HepG2 (cell line): ENCODE results near the gene GARIN5A. TPM values are rescaled to one million over a fixed set of nuclear protein-coding genes. Genes with fewer than 3 reads are reported as not detected.

Experiments
- ATAC-seq: fragments of 200-7000 bp; cut with Tn5 transposase; 3 replicates; pipeline ENCODE4 v1.9.1; 2020; ENCODE audit warnings: mild to moderate bottlenecking, moderate library complexity
- BruUV-seq: library from RNA; stranded (reverse); fragments of 400-500 nt; replicated peaks from 2 replicates; lab custom pipeline; 2021; lab: Mats Ljungman, UMichigan
- CTCF ChIA-PET: fragments of 300-600 bp; formaldehyde crosslinking; extraction: SDS; loops from one replicate; lab custom pipeline; 2021; ENCODE audit warnings: low total read pairs, inconsistent platforms, low intra/inter-chr PET ratio; lab: Yijun Ruan, JAX
- POLR2A ChIA-PET: fragments of 350-600 bp; sonication (Branson Sonifier 250); formaldehyde crosslinking; loops from one replicate; lab custom pipeline; 2020; ENCODE audit warnings: antibody characterized with exemption, inconsistent platforms; lab: Yijun Ruan, JAX
- DNase-seq: peaks from one replicate; pipeline ENCODE4 v3.0.0-alpha.2; 2015; ENCODE audit warnings: low spot score
- FAIRE-seq: peaks from 3 replicates; lab custom pipeline; 2011; peaks lifted over from hg19 to GRCh38; lab: Jason Lieb, UNC
- H2AFZ ChIP-seq: one replicate; pipeline ENCODE4 v1.6.1; 2011; ENCODE audit warnings: low read length, inconsistent platforms
- H3K27ac ChIP-seq: fragments of 300-600 bp; 3 replicates; pipeline ENCODE4 v1.8.0; 2011; ENCODE audit warnings: mixed run types, mild to moderate bottlenecking, mixed read lengths, low read length, inconsistent platforms; ENCODE audit not compliant: insufficient read depth; ENCODE audit errors: extremely low read length
- H3K27me3 ChIP-seq, 2 experiments: fragments of 200-600 bp in 1 of 2; 2 replicates in 1 of 2; 3 replicates in 1 of 2; pipeline versions ENCODE4 v1.6.0 to v1.8.0; 2011; ENCODE audit warnings: low read length in 2 of 2, mild to moderate bottlenecking in 2 of 2, moderate library complexity in 2 of 2, inconsistent platforms in 1 of 2; ENCODE audit not compliant: insufficient read depth in 2 of 2, control insufficient read depth in 1 of 2
- H3K36me3 ChIP-seq, 2 experiments: fragments of 200-600 bp in 1 of 2; replicated peaks in 1 of 2; 2 replicates in 1 of 2; 3 replicates in 1 of 2; pipeline versions ENCODE4 v1.5.1 to v1.8.0; 2011; ENCODE audit warnings: low read length in 2 of 2, inconsistent platforms in 1 of 2; ENCODE audit not compliant: insufficient read depth in 2 of 2, control insufficient read depth in 1 of 2
- H3K4me1 ChIP-seq: 2 replicates; pipeline ENCODE4 v1.5.1; 2012; ENCODE audit warnings: low read length, inconsistent platforms; ENCODE audit not compliant: insufficient read depth
- H3K4me2 ChIP-seq: 2 replicates; pipeline ENCODE4 v1.6.0; 2011; ENCODE audit warnings: low read depth, low read length, inconsistent platforms
- H3K4me3 ChIP-seq, 3 experiments: fragments of 200-600 bp in 1 of 3; sonication (generic), shearing (Covaris generic) in 1 of 3; replicated peaks in 1 of 3; 2 replicates each; pipeline ENCODE4 v1.5.1; 2011 to 2016; ENCODE audit warnings: low read length in 3 of 3, inconsistent platforms in 2 of 3, low read depth in 2 of 3, mild to moderate bottlenecking in 2 of 3, control low read depth in 1 of 3, mixed read lengths in 1 of 3; ENCODE audit not compliant: insufficient read depth in 1 of 3
- H3K79me2 ChIP-seq: one replicate; pipeline ENCODE4 v1.6.1; 2011; ENCODE audit warnings: low read length, inconsistent platforms; ENCODE audit not compliant: insufficient read depth
- H3K9ac ChIP-seq: 2 replicates; pipeline ENCODE4 v1.6.0; 2011; ENCODE audit warnings: mild to moderate bottlenecking, low read depth, low read length, inconsistent platforms; ENCODE audit not compliant: insufficient read depth
- H3K9me3 ChIP-seq: 2 replicates; pipeline ENCODE4 v1.5.1; 2012; ENCODE audit warnings: mild to moderate bottlenecking, low read length
- H4K20me1 ChIP-seq: 2 replicates; pipeline ENCODE4 v1.6.0; 2011; ENCODE audit warnings: inconsistent platforms, mild to moderate bottlenecking, low read length, moderate library complexity; ENCODE audit not compliant: insufficient read depth
- ATF4 ChIP-seq, 2 experiments: fragments of 450-650 bp in 1 of 2; sonication (generic) in 1 of 2; formaldehyde crosslinking; IDR thresholded peaks; 2 replicates each; pipeline versions ENCODE4 v1.5.0 to v1.8.0; 2020 to 2022; ENCODE audit warnings: mild to moderate bottlenecking in 1 of 2, missing genetic modification reagents in 1 of 2
- DRAP1 ChIP-seq: IDR thresholded peaks from 2 replicates; pipeline ENCODE4 v1.6.1; 2016; ENCODE audit warnings: missing genetic modification reagents, missing compliant biosample characterization
- KDM1A ChIP-seq: IDR thresholded peaks from 2 replicates; pipeline ENCODE4 v1.6.1; 2016; ENCODE audit warnings: missing compliant biosample characterization
- KDM2A ChIP-seq: sonication (generic); formaldehyde crosslinking; IDR thresholded peaks from 2 replicates; pipeline ENCODE4 v1.4.0; 2020; ENCODE audit warnings: low read depth, missing genetic modification reagents, borderline replicate concordance
- NR2F1 ChIP-seq, 2 experiments: fragments of 450-650 bp in 1 of 2; formaldehyde crosslinking in 1 of 2; IDR thresholded peaks; 2 replicates each; pipeline versions ENCODE4 v1.5.0 to v1.6.1; 2016 to 2020; ENCODE audit warnings: mild to moderate bottlenecking in 1 of 2, missing compliant biosample characterization in 1 of 2, missing genetic modification reagents in 1 of 2, moderate library complexity in 1 of 2
- UBTF ChIP-seq: sonication (generic); formaldehyde crosslinking; IDR thresholded peaks from 2 replicates; pipeline ENCODE4 v1.4.0; 2020; ENCODE audit warnings: mild to moderate bottlenecking, missing genetic modification reagents
- ZBTB39 ChIP-seq: sonication (generic); formaldehyde crosslinking; IDR thresholded peaks from 2 replicates; pipeline ENCODE4 v1.5.0; 2020; ENCODE audit warnings: missing genetic modification reagents
- ZFP91 ChIP-seq: sonication (generic); formaldehyde crosslinking; IDR thresholded peaks from 2 replicates; pipeline ENCODE4 v1.9.0; 2022; ENCODE audit warnings: missing genetic modification reagents, mild to moderate bottlenecking, borderline replicate concordance
- ZNF138 ChIP-seq: sonication (generic); formaldehyde crosslinking; IDR thresholded peaks from 2 replicates; pipeline ENCODE4 v1.5.0; 2020; ENCODE audit warnings: mild to moderate bottlenecking, low read depth, missing genetic modification reagents
- ZNF280B ChIP-seq: sonication (generic); formaldehyde crosslinking; IDR thresholded peaks from 2 replicates; pipeline ENCODE4 v1.5.0; 2020; ENCODE audit warnings: missing genetic modification reagents, mild to moderate bottlenecking, borderline replicate concordance
- ZNF746 ChIP-seq: sonication (generic); formaldehyde crosslinking; IDR thresholded peaks from 2 replicates; pipeline ENCODE4 v1.8.0; 2022; ENCODE audit warnings: mild to moderate bottlenecking, missing genetic modification reagents
- ZNF839 ChIP-seq: sonication (generic); formaldehyde crosslinking; IDR thresholded peaks from 2 replicates; pipeline ENCODE4 v1.4.0; 2020; ENCODE audit warnings: missing genetic modification reagents, mild to moderate bottlenecking, borderline replicate concordance
- WGBS: methylation state at CpG from one replicate; pipeline ENCODE4 v1.1.6; 2017; ENCODE audit warnings: low lambda C conversion rate; 5-methylcytosine and 5-hydroxymethylcytosine counted together
- in situ Hi-C: cut with HindIII; loops from 2 replicates; pipeline ENCODE4 v1.10.0; 2017; ENCODE audit warnings: low pct_unique_long_range_greater_than_20kb; ENCODE audit not compliant: extremely low pct_ligation_motif_present
- intact Hi-C: fragments of 100-400 bp; cut with micrococcal nuclease; formaldehyde crosslinking; loops from one replicate; pipeline ENCODE4 v1.10.0; 2022; ENCODE audit not compliant: unreplicated experiment
- polyA plus RNA-seq, 8 experiments: library from polyadenylated mRNA; depleted of rRNA in 3 of 8; stranded (reverse) in 7 of 8; unstranded in 1 of 8; fragments of >200 nt; fragmentation: Illumina TruSeq in 4 of 8; extraction: Trizol in 4 of 8; gene quantifications; 2 replicates each; pipeline versions ENCODE4 v1.2.1 to v1.2.3, GENCODE V29; 2011 to 2016; ENCODE audit warnings: low read depth in 4 of 8, missing spikeins in 1 of 8, mixed read lengths in 1 of 8; ENCODE audit not compliant: insufficient read depth in 1 of 8
- total RNA-seq, 5 experiments: library from RNA; depleted of rRNA; stranded (reverse); fragments of >200 nt; fragmentation: Illumina TruSeq; extraction: Trizol; gene quantifications; 2 replicates each; pipeline ENCODE4 v1.2.3, GENCODE V29; 2016; ENCODE audit warnings: low read depth in 1 of 5

Gene GARIN5A
- total and polyA plus RNA-seq, 2 of the 13 experiments (the other 11 are each of a cell fraction or from before 2014, with no cell fraction given): not detected

GRCh38 chr19:50465000-50465399, 11.6 kb downstream of the GARIN5A start:
- Histone ChIP-seq H2AFZ (no peak overlapping the region), H3K27me3 (no peaks in the 10 kb centered on the region), H3K9ac (peak overlapping the region; percentile 48; the same call in 1 of the 2 replicates), H3K9me3 (no peaks in the 10 kb centered on the region), H3K4me2 (peak overlapping the region; percentile 77), H3K27ac (no peak overlapping the region), H3K4me3 (peak overlapping the region in 2 of 3 experiments; percentile 32 to 66; a peak in 4 of 6 replicates), H3K79me2 (no peaks in the 10 kb centered on the region), H3K36me3 (no peaks in the 10 kb centered on the region), H3K4me1 (peaks cover 52% of the 10 kb centered on the region), H4K20me1 (no peaks in the 10 kb centered on the region)
- ChIA-PET POLR2A (interaction anchor here (1.3 to 1.6 kb wide), 2 partner anchors 81 to 96 kb away, joined by 5 to 8 read pairs; partner anchors contain the start of gene POLD1), CTCF (interaction anchor here (1.5 to 1.9 kb wide), 2 partner anchors 14 to 96 kb away, joined by 3 to 5 read pairs; no protein-coding TSS in a partner anchor)
- 5% methylated on average over 13 of the region's 13 CpGs for WGBS
- DNase-seq (peak; percentile 15), ATAC-seq (peak; percentile 56), FAIRE-seq (no peak)
- no TSS peak for BruUV-seq
- in situ Hi-C loops: loop anchor here (10.0 kb wide), 1 partner anchor 90 kb away; the partner anchor contains the start of gene NR1H2
- intact Hi-C loops: no loop called here
- TF ChIP-seq ZBTB39 (CRISPR knock-in tag) (no peak), NR2F1 (CRISPR knock-in tag; IDR thresholded peaks at IDR 0.05) (0 out of 4 replicates have a peak, but pooled peaks of 1 of the 2 experiments have one; percentile 32), ZNF839 (CRISPR knock-in tag) (peak; percentile 41; the same call in 1 of the 2 replicates), ATF4 (CRISPR knock-in tag; IDR thresholded peaks at IDR 0.05) (no peak), ZNF280B (CRISPR knock-in tag) (peak; percentile 50; the same call in 1 of the 2 replicates), ZNF746 (CRISPR knock-in tag) (no peak), DRAP1 (CRISPR knock-in tag) (no peak), KDM1A (CRISPR knock-in tag) (0 out of 2 replicates have a peak, but pooled peaks have one; percentile 55), ZNF138 (CRISPR knock-in tag) (no peak), UBTF (CRISPR knock-in tag) (peak; percentile 13; the same call in 1 of the 2 replicates), KDM2A (CRISPR knock-in tag) (0 out of 2 replicates have a peak, but pooled peaks have one; percentile 12), ZFP91 (CRISPR knock-in tag) (peak; percentile 3; the same call in 1 of the 2 replicates)
